ENCODE measurements around the gene PPP5C. TPM values are rescaled to one million over a fixed set of nuclear protein-coding genes. Genes with fewer than 3 reads are reported as not detected.

Gene PPP5C
- total and polyA plus RNA-seq, 2 of the 8 experiments (the other 6 are each of a cell fraction or from before 2014, with no cell fraction given): 112 to 156 TPM

DNA sequence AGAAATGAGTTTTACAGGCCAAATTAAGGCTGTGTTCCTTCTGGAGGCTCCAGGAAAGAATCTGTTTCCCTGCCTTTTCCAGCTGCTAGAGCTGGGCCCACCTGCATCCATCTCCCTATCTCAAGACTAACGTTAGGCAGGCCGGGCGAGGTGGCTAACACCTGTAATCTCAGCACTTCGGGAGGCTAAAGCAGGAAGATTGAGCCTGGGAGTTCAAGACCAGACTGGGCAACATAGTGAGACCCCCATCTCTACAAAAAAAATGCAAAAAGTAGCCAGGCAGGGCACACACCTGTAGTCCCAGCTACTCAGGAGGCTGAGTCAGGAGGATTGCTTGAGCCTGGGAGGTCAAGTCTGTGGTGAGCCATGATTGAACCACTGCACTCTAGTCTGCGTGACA is 35.4 kb upstream of the PPP5C start (continued):
- TF ChIP-seq, protein P1, sequence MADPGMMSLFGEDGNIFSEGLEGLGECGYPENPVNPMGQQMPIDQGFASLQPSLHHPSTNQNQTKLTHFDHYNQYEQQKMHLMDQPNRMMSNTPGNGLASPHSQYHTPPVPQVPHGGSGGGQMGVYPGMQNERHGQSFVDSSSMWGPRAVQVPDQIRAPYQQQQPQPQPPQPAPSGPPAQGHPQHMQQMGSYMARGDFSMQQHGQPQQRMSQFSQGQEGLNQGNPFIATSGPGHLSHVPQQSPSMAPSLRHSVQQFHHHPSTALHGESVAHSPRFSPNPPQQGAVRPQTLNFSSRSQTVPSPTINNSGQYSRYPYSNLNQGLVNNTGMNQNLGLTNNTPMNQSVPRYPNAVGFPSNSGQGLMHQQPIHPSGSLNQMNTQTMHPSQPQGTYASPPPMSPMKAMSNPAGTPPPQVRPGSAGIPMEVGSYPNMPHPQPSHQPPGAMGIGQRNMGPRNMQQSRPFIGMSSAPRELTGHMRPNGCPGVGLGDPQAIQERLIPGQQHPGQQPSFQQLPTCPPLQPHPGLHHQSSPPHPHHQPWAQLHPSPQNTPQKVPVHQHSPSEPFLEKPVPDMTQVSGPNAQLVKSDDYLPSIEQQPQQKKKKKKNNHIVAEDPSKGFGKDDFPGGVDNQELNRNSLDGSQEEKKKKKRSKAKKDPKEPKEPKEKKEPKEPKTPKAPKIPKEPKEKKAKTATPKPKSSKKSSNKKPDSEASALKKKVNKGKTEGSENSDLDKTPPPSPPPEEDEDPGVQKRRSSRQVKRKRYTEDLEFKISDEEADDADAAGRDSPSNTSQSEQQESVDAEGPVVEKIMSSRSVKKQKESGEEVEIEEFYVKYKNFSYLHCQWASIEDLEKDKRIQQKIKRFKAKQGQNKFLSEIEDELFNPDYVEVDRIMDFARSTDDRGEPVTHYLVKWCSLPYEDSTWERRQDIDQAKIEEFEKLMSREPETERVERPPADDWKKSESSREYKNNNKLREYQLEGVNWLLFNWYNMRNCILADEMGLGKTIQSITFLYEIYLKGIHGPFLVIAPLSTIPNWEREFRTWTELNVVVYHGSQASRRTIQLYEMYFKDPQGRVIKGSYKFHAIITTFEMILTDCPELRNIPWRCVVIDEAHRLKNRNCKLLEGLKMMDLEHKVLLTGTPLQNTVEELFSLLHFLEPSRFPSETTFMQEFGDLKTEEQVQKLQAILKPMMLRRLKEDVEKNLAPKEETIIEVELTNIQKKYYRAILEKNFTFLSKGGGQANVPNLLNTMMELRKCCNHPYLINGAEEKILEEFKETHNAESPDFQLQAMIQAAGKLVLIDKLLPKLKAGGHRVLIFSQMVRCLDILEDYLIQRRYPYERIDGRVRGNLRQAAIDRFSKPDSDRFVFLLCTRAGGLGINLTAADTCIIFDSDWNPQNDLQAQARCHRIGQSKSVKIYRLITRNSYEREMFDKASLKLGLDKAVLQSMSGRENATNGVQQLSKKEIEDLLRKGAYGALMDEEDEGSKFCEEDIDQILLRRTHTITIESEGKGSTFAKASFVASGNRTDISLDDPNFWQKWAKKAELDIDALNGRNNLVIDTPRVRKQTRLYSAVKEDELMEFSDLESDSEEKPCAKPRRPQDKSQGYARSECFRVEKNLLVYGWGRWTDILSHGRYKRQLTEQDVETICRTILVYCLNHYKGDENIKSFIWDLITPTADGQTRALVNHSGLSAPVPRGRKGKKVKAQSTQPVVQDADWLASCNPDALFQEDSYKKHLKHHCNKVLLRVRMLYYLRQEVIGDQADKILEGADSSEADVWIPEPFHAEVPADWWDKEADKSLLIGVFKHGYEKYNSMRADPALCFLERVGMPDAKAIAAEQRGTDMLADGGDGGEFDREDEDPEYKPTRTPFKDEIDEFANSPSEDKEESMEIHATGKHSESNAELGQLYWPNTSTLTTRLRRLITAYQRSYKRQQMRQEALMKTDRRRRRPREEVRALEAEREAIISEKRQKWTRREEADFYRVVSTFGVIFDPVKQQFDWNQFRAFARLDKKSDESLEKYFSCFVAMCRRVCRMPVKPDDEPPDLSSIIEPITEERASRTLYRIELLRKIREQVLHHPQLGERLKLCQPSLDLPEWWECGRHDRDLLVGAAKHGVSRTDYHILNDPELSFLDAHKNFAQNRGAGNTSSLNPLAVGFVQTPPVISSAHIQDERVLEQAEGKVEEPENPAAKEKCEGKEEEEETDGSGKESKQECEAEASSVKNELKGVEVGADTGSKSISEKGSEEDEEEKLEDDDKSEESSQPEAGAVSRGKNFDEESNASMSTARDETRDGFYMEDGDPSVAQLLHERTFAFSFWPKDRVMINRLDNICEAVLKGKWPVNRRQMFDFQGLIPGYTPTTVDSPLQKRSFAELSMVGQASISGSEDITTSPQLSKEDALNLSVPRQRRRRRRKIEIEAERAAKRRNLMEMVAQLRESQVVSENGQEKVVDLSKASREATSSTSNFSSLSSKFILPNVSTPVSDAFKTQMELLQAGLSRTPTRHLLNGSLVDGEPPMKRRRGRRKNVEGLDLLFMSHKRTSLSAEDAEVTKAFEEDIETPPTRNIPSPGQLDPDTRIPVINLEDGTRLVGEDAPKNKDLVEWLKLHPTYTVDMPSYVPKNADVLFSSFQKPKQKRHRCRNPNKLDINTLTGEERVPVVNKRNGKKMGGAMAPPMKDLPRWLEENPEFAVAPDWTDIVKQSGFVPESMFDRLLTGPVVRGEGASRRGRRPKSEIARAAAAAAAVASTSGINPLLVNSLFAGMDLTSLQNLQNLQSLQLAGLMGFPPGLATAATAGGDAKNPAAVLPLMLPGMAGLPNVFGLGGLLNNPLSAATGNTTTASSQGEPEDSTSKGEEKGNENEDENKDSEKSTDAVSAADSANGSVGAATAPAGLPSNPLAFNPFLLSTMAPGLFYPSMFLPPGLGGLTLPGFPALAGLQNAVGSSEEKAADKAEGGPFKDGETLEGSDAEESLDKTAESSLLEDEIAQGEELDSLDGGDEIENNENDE (IDR thresholded peaks at IDR 0.05; ENCODE audit: insufficient replicate concordance, low read length): no peak
- TF ChIP-seq RBBP5 (IDR thresholded peaks at IDR 0.05; ENCODE audit: borderline replicate concordance, low read depth, low read length) (no peak), HDAC2 (IDR thresholded peaks at IDR 0.05; ENCODE audit: borderline replicate concordance in 1 of 2, low read depth in 2 of 2, low read length in 2 of 2) (no peak), RXRA (IDR thresholded peaks at IDR 0.05; ENCODE audit: insufficient read depth, low read depth, low read length) (no peak), BRCA1 (IDR thresholded peaks at IDR 0.05; ENCODE audit: low read depth, low read length) (no peak), RFX5 (IDR thresholded peaks at IDR 0.05; ENCODE audit: borderline replicate concordance, low read depth, low read length) (no peak), SRF (IDR thresholded peaks at IDR 0.05; ENCODE audit: low read depth, low read length) (no peak), BACH1 (IDR thresholded peaks at IDR 0.05; ENCODE audit: low read length) (no peak), TCF12 (IDR thresholded peaks at IDR 0.05; ENCODE audit: low read depth, low read length) (no peak), TEAD4 (IDR thresholded peaks at IDR 0.05; ENCODE audit: low read depth, low read length) (no peak)
- TF ChIP-seq, protein P2, sequence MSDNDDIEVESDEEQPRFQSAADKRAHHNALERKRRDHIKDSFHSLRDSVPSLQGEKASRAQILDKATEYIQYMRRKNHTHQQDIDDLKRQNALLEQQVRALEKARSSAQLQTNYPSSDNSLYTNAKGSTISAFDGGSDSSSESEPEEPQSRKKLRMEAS (IDR thresholded peaks at IDR 0.05): no peak

Data from H1 (cell line).